Epidermal melanocyte (primary cell): ENCODE data around the gene BABAM2.
A peak's percentile ranks its signal among the peaks of the same experiment; 100 is the strongest.

ENCODE experiments used
- DNase-seq: peaks from one replicate; pipeline ENCODE4 v3.0.0; 2011; ENCODE audit warnings: low spot score; ENCODE audit not compliant: insufficient read length

Gene BABAM2

DNA sequence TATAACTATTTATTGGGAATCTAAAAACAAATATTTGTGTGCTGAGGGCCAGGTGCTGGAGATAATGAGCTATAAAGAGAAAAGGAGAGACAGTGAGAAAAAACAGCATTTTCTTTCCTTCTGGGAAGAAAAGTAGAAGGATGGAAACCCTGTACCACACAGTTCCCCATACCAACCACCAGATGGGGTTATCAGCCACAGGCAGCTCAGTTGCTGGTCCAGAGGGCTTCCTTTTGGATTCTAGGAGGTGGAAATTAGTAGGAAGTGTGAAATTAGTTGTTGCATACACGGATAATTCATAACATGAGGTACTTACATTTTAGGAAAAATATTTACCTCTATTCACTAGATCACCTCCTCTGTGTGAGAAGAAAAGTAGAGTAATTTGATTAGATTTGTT lies 265.1 kb downstream of the BABAM2 start:
- no peak for DNase-seq

DNA sequence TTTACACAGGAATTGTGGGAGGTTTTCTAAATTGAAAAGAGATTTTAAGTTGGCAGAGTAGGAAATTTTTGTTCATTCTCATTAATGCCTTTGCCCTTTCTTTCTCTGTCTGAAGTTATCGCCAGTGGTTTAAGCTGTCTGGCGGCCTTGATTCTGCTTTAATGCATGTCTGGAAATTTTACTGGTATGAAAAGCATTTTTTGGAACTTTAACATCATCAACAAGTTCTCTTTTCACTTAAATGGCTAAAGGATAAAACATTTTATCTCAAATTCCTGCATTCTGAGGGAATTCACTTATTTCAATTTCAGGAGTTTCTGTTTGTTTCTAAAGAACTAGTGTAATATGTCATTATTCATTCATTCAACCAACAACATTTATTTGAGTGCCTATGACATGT lies 268.3 kb downstream of the BABAM2 start:
- no peak for DNase-seq

- no peak for DNase-seq
Observed at GRCh38 chr2:28160986-28161425, 270.5 kb downstream of the BABAM2 start.

DNA sequence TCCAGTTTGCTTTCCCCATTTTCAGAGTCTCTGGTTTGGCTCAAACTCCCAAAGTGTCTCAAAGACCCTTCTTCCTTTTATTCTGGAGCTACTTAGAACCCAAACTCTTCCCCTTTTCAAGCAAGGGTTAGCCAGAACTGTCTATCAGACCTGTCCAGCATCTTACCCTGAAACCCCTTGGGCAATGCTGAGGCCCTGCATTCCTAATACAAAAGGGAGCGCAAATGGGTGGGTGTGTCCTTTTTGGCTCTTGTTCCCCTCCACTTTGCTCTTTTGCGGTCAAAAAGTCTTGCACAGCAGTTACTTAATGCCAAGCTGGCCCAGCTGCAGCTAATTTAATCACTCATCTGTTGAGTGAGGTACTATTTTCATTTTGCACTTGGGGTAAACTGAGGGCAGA lies 270.9 kb downstream of the BABAM2 start:
- DNase-seq: no peak

GRCh38 chr2:28162564-28162963 lies 272.0 kb downstream of the BABAM2 start:
- DNase-seq: no peak

GRCh38 chr2:28163028-28163427 lies 272.5 kb downstream of the BABAM2 start:
- no peak for DNase-seq

DNA sequence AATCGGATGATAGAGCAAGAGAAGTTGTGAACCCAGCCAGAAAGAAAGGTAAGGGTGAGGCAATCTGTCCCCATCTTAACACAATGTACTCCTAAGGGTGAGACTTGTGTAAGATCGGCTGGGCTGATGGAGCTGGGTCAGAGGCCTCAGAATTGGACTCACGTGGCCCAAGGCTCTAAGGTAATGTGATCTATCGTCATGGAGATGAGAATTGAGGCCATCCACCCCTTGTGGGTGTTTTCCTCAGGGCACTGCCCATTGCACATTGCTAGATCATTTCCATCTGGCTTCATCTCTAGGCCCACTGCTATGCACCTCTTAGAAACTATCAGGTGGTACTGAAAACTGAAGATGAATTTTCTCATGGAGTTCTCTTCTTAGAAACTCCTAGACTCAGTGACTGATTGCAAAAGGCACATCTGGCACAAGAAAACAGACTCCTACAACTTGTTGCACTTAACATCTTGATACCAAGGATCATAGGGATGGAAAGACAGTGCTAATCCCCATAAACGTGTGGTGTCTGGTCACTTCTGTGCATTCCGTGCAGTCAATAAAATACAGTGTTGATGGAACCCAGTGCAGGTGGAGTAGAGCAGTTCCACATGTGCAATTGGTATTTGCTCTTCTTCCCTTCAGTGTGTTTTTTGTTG lies 273.2 kb downstream of the BABAM2 start:
- DNase-seq: no peak

DNA sequence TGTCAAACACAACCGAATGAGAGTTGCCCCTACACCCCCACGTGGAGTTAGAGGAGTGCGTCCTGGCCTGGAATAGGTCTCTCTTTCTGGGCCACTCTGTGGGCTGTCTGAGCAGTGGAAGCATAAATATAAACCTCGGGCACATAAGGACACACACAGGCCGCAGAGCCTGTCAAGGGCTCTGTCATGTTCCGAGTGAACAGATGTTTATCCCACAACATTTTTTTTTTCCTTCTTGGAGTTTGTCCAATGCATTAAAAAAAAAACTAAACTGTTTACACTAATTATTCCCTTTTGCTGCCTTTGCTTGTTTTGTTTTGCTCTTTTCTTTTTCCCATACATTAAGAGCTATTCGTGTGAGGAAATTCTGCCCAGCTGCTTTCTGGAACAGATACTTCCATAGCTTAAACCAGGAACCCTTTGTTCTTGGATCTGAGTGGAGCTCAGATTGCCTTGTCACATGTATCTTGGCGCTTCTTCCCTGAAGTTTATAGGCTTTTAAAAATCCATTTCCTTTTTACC lies 273.8 kb downstream of the BABAM2 start:
- peak; percentile 38 for DNase-seq

- DNase-seq: no peak
Observed at GRCh38 chr2:28165087-28165635, 274.6 kb downstream of the BABAM2 start.

GRCh38 chr2:28166956-28167355 lies 276.4 kb downstream of the BABAM2 start:
- DNase-seq: no peak

- no peak for DNase-seq
Observed at GRCh38 chr2:28168376-28168775, 277.8 kb downstream of the BABAM2 start.

DNA sequence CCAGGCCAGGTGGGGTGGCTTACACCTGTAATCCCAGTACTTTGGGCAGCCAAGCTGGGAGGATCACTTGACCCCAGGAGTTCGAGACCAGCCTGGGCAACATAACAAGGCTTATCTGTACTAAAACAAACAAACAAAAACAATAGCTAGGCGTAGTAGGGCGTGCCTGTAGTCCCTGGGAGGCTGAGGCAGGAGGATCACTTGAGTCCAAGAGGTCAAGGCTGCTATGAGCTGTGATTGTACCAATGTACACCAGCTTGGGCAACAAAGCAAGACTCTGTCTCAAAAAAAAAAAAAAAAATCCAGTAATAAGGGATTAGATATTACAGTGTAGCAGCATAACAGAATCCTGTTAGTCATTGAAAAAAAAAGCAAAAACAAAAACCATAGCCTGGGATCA lies 279.0 kb downstream of the BABAM2 start:
- DNase-seq: no peak

DNA sequence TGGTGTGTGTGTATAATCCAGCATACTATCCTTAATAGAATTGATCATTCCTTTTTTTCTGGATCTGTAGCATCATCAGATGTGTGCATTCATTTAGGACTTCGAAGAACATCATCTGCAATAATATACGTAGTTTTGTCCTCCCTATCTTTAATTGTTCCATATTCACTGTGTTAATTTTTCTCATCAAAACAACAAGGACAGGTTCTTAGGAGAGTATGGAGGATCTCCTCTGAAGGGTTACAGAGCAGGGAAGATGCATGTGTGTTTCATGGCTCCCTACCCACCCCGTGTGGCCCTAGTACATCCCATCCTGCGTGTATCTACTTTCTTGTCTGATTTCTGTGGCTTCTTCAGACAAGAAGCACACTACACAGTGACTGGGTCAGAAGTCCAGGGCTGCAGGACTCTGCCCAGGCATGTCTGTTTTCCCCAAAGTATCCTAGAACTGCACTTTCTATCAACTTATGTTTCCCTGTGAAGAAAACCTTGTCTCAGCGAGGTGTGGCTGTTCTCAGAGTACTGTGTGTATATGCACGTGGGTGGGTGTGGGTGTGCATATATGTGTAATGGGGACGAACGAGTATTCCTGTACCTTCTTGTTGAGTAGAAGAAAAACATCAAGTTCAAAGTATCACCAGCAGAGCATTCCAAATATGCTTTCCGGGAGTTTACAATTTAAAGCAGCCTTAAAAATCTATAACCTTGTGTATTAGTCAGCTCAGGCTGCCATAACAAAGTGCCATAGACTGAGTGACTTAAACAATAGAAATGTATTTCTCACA lies 281.8 kb downstream of the BABAM2 start:
- DNase-seq: no peak

GRCh38 chr2:28173377-28173776 lies 282.8 kb downstream of the BABAM2 start:
- no peak for DNase-seq

- no peak for DNase-seq
Observed at GRCh38 chr2:28174211-28174610, 283.7 kb downstream of the BABAM2 start.

DNA sequence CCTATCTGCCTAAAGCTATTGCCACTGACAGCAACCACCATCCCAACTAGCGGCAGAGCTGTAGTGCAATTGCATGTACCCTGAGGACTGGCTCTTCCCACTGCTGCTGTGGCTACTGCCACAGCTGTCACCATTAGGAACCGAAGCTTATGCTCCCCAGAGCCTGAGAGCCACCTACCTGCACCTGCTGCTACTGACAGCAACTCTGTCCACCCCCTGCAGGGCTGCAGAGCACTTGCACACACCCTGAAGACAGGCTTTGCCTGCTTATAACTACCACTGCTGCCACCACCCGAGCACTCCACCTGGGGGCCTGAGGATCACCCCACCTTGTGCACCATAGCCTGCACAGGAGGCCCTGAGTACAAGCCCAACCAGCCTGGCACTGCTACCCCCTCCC lies 284.5 kb downstream of the BABAM2 start:
- no peak for DNase-seq

DNA sequence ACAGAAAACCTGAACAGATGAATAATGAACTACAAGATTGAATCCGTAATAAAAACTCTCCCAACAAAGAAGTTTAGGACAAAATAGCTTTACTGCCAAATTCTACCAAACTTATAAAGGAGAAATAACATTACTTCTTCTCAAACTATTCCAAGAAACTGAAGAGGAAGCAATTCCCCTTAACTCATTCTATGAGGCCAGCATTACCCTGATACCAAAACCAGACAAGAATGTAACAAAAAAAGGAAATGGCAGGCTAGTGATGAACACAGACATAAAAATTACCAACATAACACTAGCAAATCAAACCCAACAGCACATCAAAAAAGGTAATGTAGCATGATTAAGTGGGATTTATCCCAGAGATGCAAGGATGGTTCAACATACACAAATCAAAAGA lies 288.4 kb downstream of the BABAM2 start:
- DNase-seq: no peak

- DNase-seq: no peak
Observed at GRCh38 chr2:28181801-28182200, 291.3 kb downstream of the BABAM2 start.

- no peak for DNase-seq
Observed at GRCh38 chr2:28182348-28182747, 291.8 kb downstream of the BABAM2 start.

DNA sequence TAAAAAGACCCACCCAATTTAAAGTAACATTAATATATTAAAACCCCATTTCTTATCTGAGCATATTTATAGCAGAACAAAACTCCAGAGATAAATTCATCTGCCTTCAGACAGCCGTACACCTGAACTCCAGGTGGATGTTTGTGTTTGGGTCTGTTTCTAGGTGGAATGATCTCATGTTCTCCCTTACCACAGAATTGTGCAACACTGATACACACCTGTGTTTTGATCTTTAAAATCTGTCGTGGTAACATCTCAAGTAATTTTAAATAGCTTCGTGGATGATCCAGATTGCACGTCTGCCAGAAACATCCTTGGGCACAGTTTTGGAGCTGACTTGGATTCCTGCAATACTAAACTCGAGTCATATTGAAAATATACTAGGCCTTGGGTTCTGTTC lies 294.6 kb downstream of the BABAM2 start:
- no peak for DNase-seq

DNA sequence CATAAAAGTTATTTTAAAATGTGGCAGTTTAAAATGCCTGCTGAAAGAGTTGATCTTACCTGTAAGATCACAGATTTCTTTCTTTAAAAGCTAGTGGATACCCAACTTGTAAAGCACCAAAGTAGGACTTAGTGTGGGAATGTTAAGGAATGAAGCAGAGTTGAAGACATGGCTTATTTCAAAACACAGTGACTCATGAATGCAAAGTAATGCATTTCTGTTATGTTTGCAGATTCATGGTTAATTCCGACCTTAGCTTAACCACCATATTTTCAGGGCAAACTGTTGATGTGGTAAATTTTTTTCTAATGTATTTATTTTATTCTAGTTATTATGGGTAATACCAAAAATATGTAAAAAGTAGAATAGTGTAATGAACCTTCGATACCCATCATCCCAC lies 295.4 kb downstream of the BABAM2 start:
- no peak for DNase-seq

- DNase-seq: no peak
Observed at GRCh38 chr2:28187186-28187585, 296.7 kb downstream of the BABAM2 start.

DNA sequence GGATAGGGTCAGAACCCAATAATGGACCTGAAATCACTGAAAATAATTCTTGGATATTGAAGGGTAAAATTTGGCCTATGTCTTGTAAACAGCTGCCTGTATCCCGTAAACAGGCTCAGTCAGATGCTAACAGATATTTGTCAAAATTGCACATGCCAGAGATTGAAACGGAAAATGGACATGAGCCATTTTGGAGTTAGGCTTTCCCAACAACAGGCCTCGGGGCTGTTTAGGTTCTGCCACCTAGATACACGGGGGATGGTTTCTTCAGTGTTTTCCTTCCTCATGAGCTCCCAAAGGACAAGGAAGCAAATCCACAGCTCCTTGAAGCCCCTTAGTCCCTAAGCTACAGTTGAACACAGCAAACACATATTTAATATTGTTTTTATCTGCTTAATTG lies 297.9 kb downstream of the BABAM2 start:
- DNase-seq: no peak
